CD14-positive monocyte (primary cell): ENCODE results near the gene FKBP10. TPM values are rescaled to one million over a fixed set of nuclear protein-coding genes. Genes with fewer than 3 reads are reported as not detected.

Experiments used
- DNase-seq, 3 donors: peaks; one replicate each; pipeline ENCODE4 v3.0.0-alpha.2; 2011 to 2022
- H2AFZ ChIP-seq: 2 replicates; pipeline ENCODE4 v1.6.0; 2012; ENCODE audit warnings: mild to moderate bottlenecking, low read depth, low read length, inconsistent platforms; ENCODE audit not compliant: insufficient read depth, poor library complexity, severe bottlenecking
- H3K27ac ChIP-seq, 2 donors: 1 replicate in 1 of 2; 2 replicates in 1 of 2; pipeline ENCODE4 v1.5.1; 2012 to 2013; ENCODE audit warnings: low read length in 2 of 2, control low read depth in 1 of 2, inconsistent platforms in 1 of 2, low read depth in 1 of 2, mild to moderate bottlenecking in 1 of 2
- H3K27me3 ChIP-seq, 2 donors: one replicate each; pipeline versions ENCODE4 v1.6.0 to v1.6.1; 2011 to 2013; ENCODE audit warnings: low read length in 2 of 2; ENCODE audit not compliant: control insufficient read depth in 2 of 2, insufficient read depth in 2 of 2
- H3K36me3 ChIP-seq, 2 donors: replicated peaks in 1 of 2; 1 replicate in 1 of 2; 2 replicates in 1 of 2; pipeline versions ENCODE4 v1.5.1 to v1.6.1; 2012 to 2013; ENCODE audit warnings: low read length in 2 of 2, control low read depth in 1 of 2, inconsistent platforms in 1 of 2, mild to moderate bottlenecking in 1 of 2; ENCODE audit not compliant: insufficient read depth in 2 of 2, control insufficient read depth in 1 of 2
- H3K4me1 ChIP-seq, 2 donors: 1 replicate in 1 of 2; 2 replicates in 1 of 2; pipeline versions ENCODE4 v1.5.1 to v1.6.1; 2012 to 2013; ENCODE audit warnings: low read length in 2 of 2, control low read depth in 1 of 2, inconsistent platforms in 1 of 2, mild to moderate bottlenecking in 1 of 2, moderate library complexity in 1 of 2; ENCODE audit not compliant: insufficient read depth in 2 of 2, control insufficient read depth in 1 of 2
- H3K4me2 ChIP-seq: replicated peaks from 2 replicates; pipeline ENCODE3; 2012; ENCODE audit warnings: low read length, moderate library complexity, mild to moderate bottlenecking; ENCODE audit not compliant: poor library complexity, severe bottlenecking; ENCODE audit errors: extremely low read depth
- H3K4me3 ChIP-seq, 3 experiments: fragments of 200-600 bp in 1 of 3; sonication (generic) in 1 of 3; replicated peaks in 1 of 3; 1 replicate in 2 of 3; 2 replicates in 1 of 3; pipeline ENCODE4 v1.5.1; 2011 to 2013; ENCODE audit warnings: low read length in 3 of 3, mild to moderate bottlenecking in 3 of 3, control low read depth in 2 of 3, low read depth in 2 of 3, inconsistent platforms in 1 of 3, moderate library complexity in 1 of 3
- H3K79me2 ChIP-seq: 2 replicates; pipeline ENCODE4 v1.6.0; 2012; ENCODE audit warnings: mild to moderate bottlenecking, control low read depth, inconsistent platforms, low read length, moderate library complexity; ENCODE audit not compliant: insufficient read depth
- H3K9ac ChIP-seq: 2 replicates; pipeline ENCODE4 v1.6.0; 2017; ENCODE audit warnings: low read length, mild to moderate bottlenecking; ENCODE audit not compliant: insufficient read depth, poor library complexity, severe bottlenecking
- H3K9me3 ChIP-seq, 2 donors: replicated peaks in 1 of 2; 1 replicate in 1 of 2; 2 replicates in 1 of 2; pipeline versions ENCODE4 v1.5.1 to v1.6.1; 2012 to 2013; ENCODE audit warnings: low read length in 2 of 2, control low read depth in 1 of 2; ENCODE audit not compliant: control insufficient read depth in 1 of 2, insufficient read depth in 1 of 2
- H4K20me1 ChIP-seq: 2 replicates; pipeline ENCODE4 v1.6.0; 2012; ENCODE audit warnings: mild to moderate bottlenecking, low read length, control low read depth, moderate library complexity; ENCODE audit not compliant: insufficient read depth
- H3K27ac Mint-ChIP-seq, 7 donors: one replicate each; pipeline ENCODE4 v1.8.0; 2020; ENCODE audit warnings: mild to moderate bottlenecking in 7 of 7, mixed read lengths in 7 of 7, moderate library complexity in 6 of 7, inconsistent platforms in 2 of 7
- H3K27me3 Mint-ChIP-seq, 3 donors: one replicate each; pipeline ENCODE4 v1.8.0; 2021 to 2022; ENCODE audit warnings: low read depth in 3 of 3, mild to moderate bottlenecking in 3 of 3, mixed read lengths in 3 of 3, moderate library complexity in 3 of 3, inconsistent platforms in 1 of 3
- H3K36me3 Mint-ChIP-seq, 2 donors: one replicate each; pipeline ENCODE4 v1.8.0; 2020; ENCODE audit warnings: mixed read lengths in 2 of 2, inconsistent platforms in 1 of 2, mild to moderate bottlenecking in 1 of 2
- H3K4me1 Mint-ChIP-seq: one replicate; pipeline ENCODE4 v1.8.0; 2020; ENCODE audit warnings: mild to moderate bottlenecking, mixed read lengths
- H3K4me3 Mint-ChIP-seq, 2 donors: one replicate each; pipeline ENCODE4 v1.8.0; 2020; ENCODE audit warnings: mild to moderate bottlenecking in 2 of 2, mixed read lengths in 2 of 2, moderate library complexity in 1 of 2
- H3K9me3 Mint-ChIP-seq, 7 donors: one replicate each; pipeline ENCODE4 v1.8.0; 2020 to 2022; ENCODE audit warnings: mixed read lengths in 7 of 7, mild to moderate bottlenecking in 6 of 7, moderate library complexity in 6 of 7, inconsistent platforms in 2 of 7
- CTCF ChIP-seq: fragments of 200-600 bp; IDR thresholded peaks from one replicate; pipeline ENCODE4 v1.8.0; 2022; ENCODE audit warnings: antibody characterized with exemption, mild to moderate bottlenecking
- WGBS: methylation state at CpG from one replicate; pipeline ENCODE4 v1.1.5; 2013; ENCODE audit warnings: missing lambda C conversion rate; ENCODE audit not compliant: insufficient coverage; 5-methylcytosine and 5-hydroxymethylcytosine counted together
- intact Hi-C, 2 donors: fragments of 100-400 bp; cut with micrococcal nuclease; formaldehyde crosslinking; loops; one replicate each; pipeline versions ENCODE4 v1.15.0 to v1.15.1; 2023
- polyA plus RNA-seq, 3 donors: library from polyadenylated mRNA; depleted of rRNA in 1 of 3; unstranded in 2 of 3; stranded (reverse) in 1 of 3; fragments of 300-500 nt in 2 of 3; fragments of >200 nt in 1 of 3; fragmentation: Illumina TruSeq in 2 of 3; gene quantifications; 1 replicate in 2 of 3; 2 replicates in 1 of 3; pipeline ENCODE4 v1.2.3, GENCODE V29; 2012 to 2021

The FKBP10 gene
- polyA plus RNA-seq, 3 donors = not detected

DNA sequence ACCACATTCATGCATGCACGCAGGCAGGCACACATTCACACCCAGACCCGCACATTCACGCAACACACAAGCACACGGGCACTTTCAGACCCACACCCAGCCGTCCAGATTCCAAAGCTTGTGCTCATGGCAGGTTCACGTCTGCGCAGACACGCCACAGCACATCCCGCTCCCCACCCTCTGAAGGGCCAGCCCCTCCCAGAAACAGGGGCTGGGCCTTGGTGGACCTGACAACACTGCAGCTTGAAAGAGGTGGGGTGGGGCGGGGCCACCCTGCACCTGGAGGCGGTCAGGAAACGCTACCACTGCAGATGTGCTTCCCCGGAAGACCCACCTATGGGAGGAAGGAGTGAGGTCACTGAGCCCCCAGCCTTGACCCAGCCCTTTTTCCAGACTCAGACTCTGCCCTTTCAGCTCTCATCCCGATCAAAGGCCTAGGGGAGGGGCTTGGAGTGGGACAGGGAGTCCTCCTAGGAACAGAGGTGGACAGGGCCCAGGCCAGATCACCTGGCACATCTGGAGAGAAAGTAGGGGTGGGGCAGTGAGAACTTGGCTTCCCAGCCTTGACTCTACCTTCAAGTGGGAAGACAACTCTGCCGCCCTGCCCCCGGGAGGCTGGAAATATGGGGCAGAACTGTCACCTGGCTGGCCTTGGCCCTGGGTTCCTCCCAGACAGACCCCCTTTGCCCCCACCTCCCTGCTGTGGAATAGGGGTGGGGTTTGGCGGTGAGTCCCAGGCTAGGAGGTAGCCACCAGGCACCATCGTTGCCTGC, 12.0 kb upstream of the FKBP10 start:
- no peak overlapping the region for H2AFZ ChIP-seq
- intact Hi-C loops = loop anchor here (1.0 to 2.0 kb wide), 2 partner anchors 62 kb away; no protein-coding TSS in a partner anchor
- WGBS = 90% methylated on average over 11 of the region's 18 CpGs

More for the DNA sequence above, 12.0 kb upstream of the FKBP10 start:
- Histone ChIP-seq H3K9ac (no peak overlapping the region), H3K9me3 (no peaks in the 10 kb centered on the region), H3K36me3 (no peaks in the 10 kb centered on the region), H3K27me3 (no peaks in the 10 kb centered on the region), H3K4me1 (peaks cover 12 to 15% of the 10 kb centered on the region in 2 donors), H3K27ac (no peak overlapping the region), H3K4me3 (no peak overlapping the region), H3K4me2 (no peak overlapping the region), H4K20me1 (no peaks in the 10 kb centered on the region), H3K79me2 (no peaks in the 10 kb centered on the region)
- Mint-ChIP-seq H3K4me1 (peaks cover 20% of the 10 kb centered on the region), H3K9me3 (peaks cover 0 to 2% (median 0%) of the 10 kb centered on the region in 7 donors), H3K27ac (no peak overlapping the region), H3K27me3 (peaks cover 2 to 7% (median 7%) of the 10 kb centered on the region in 3 donors), H3K36me3 (no peaks in the 10 kb centered on the region), H3K4me3 (no peak overlapping the region)
- DNase-seq = no peak
- no peak for TF ChIP-seq CTCF
